H1 (cell line): Measurements from ENCODE around the gene TTC3. TPM values are rescaled to one million over a fixed set of nuclear protein-coding genes. Genes with fewer than 3 reads are reported as not detected.
A peak's percentile ranks its signal among the peaks of the same experiment; 100 is the strongest.

Experiments used
- CTCF ChIA-PET: fragments of 300-600 bp; sonication (Branson Sonifier 250); formaldehyde crosslinking; loops from one replicate; lab custom pipeline; 2021; ENCODE audit not compliant: partially characterized antibody; lab: Charles Lee
- POLR2A ChIA-PET: fragments of 300-600 bp; sonication (Branson Sonifier 250); formaldehyde crosslinking; loops from one replicate; lab custom pipeline; 2021; ENCODE audit warnings: inconsistent platforms; ENCODE audit not compliant: partially characterized antibody; lab: Charles Lee
- DNase-seq, 2 experiments: peaks; one replicate each; pipeline versions ENCODE4 v3.0.0 to v3.0.0-alpha.2; 2010 to 2022; ENCODE audit warnings: low spot score in 2 of 2, low read depth in 1 of 2, mixed read lengths in 1 of 2
- FAIRE-seq: peaks from 2 replicates; lab custom pipeline; 2011; peaks lifted over from hg19 to GRCh38; lab: Jason Lieb, UNC
- H2AFZ ChIP-seq: 2 replicates; pipeline ENCODE4 v1.8.1; 2012; ENCODE audit warnings: low read length, inconsistent platforms
- H2AK5ac ChIP-seq: 2 replicates; pipeline ENCODE4 v1.6.1; 2013; ENCODE audit warnings: low read depth, low read length
- H2BK120ac ChIP-seq: replicated peaks from 2 replicates; pipeline ENCODE3; 2013; ENCODE audit warnings: low read depth, low read length, inconsistent platforms
- H2BK12ac ChIP-seq: 2 replicates; pipeline ENCODE4 v1.6.1; 2013; ENCODE audit warnings: low read depth, low read length
- H2BK15ac ChIP-seq: 2 replicates; pipeline ENCODE4 v1.6.1; 2013; ENCODE audit warnings: low read length
- H2BK20ac ChIP-seq: 2 replicates; pipeline ENCODE4 v1.6.1; 2013; ENCODE audit warnings: low read length
- H2BK5ac ChIP-seq: 2 replicates; pipeline ENCODE4 v1.6.1; 2013; ENCODE audit warnings: low read depth, low read length
- H3K14ac ChIP-seq: 2 replicates; pipeline ENCODE4 v1.6.1; 2013; ENCODE audit warnings: inconsistent platforms; ENCODE audit not compliant: insufficient read length
- H3K18ac ChIP-seq: 2 replicates; pipeline ENCODE4 v1.6.1; 2013; ENCODE audit warnings: low read length; ENCODE audit errors: extremely low read depth
- H3K23ac ChIP-seq: 2 replicates; pipeline ENCODE4 v1.6.1; 2013; ENCODE audit warnings: inconsistent platforms; ENCODE audit not compliant: insufficient read length
- H3K23me2 ChIP-seq: 2 replicates; pipeline ENCODE4 v1.6.1; 2013; ENCODE audit warnings: low read depth, low read length
- H3K27ac ChIP-seq: 2 replicates; pipeline ENCODE4 v1.6.1; 2011; ENCODE audit warnings: low read depth, low read length, inconsistent platforms
- H3K27me3 ChIP-seq, 4 experiments: replicated peaks in 1 of 4; 1 replicate in 1 of 4; 2 replicates in 3 of 4; pipeline versions ENCODE4 v1.6.1 to v1.8.1; 2011 to 2013; ENCODE audit warnings: low read length in 3 of 4, mild to moderate bottlenecking in 3 of 4, inconsistent platforms in 2 of 4, mixed read lengths in 2 of 4, moderate library complexity in 1 of 4; ENCODE audit not compliant: control insufficient read depth in 3 of 4, insufficient read depth in 3 of 4; ENCODE audit errors: extremely low read depth in 1 of 4
- H3K36me3 ChIP-seq, 4 experiments: 2 replicates each; pipeline versions ENCODE4 v1.6.1 to v1.8.1; 2011 to 2013; ENCODE audit warnings: mild to moderate bottlenecking in 4 of 4, low read length in 3 of 4, moderate library complexity in 2 of 4, control low read depth in 1 of 4, inconsistent platforms in 1 of 4; ENCODE audit not compliant: insufficient read depth in 4 of 4, control insufficient read depth in 2 of 4
- H3K4ac ChIP-seq: replicated peaks from 2 replicates; pipeline ENCODE3; 2013; ENCODE audit warnings: low read length, low read depth, mixed read lengths, inconsistent platforms; ENCODE audit not compliant: insufficient read length
- H3K4me1 ChIP-seq, 4 experiments: replicated peaks in 1 of 4; 1 replicate in 1 of 4; 2 replicates in 3 of 4; pipeline versions ENCODE4 v1.6.1 to v1.8.1; 2011 to 2013; ENCODE audit warnings: low read length in 3 of 4, inconsistent platforms in 2 of 4, mixed read lengths in 1 of 4; ENCODE audit not compliant: insufficient read depth in 4 of 4, control insufficient read depth in 3 of 4
- H3K4me2 ChIP-seq, 2 experiments: 2 replicates each; pipeline versions ENCODE4 v1.6.1 to v1.8.1; 2011 to 2013; ENCODE audit warnings: low read depth in 2 of 2, low read length in 2 of 2, control low read depth in 1 of 2, inconsistent platforms in 1 of 2, mild to moderate bottlenecking in 1 of 2; ENCODE audit not compliant: insufficient read depth in 1 of 2
- H3K4me3 ChIP-seq, 4 experiments: fragments of 200-600, 300-600 bp in 1 of 4; sonication (generic), shearing (Covaris generic), sonication (Bioruptor Twin) in 1 of 4; 2 replicates each; pipeline versions ENCODE4 v1.5.1 to v1.8.1; 2011 to 2016; ENCODE audit warnings: low read length in 4 of 4, low read depth in 3 of 4, control low read depth in 2 of 4, inconsistent platforms in 2 of 4, mild to moderate bottlenecking in 2 of 4, mixed read lengths in 1 of 4, moderate library complexity in 1 of 4; ENCODE audit not compliant: insufficient read depth in 2 of 4; ENCODE audit errors: extremely low read depth in 1 of 4
- H3K56ac ChIP-seq: replicated peaks from 2 replicates; pipeline ENCODE3; 2013; ENCODE audit warnings: low read depth, mild to moderate bottlenecking, mixed read lengths, low read length, inconsistent platforms; ENCODE audit not compliant: insufficient read length
- H3K79me1 ChIP-seq: 2 replicates; pipeline ENCODE4 v1.6.1; 2013; ENCODE audit warnings: low read depth, low read length, control low read depth
- H3K79me2 ChIP-seq, 2 experiments: 2 replicates each; pipeline versions ENCODE4 v1.6.1 to v1.8.1; 2012 to 2013; ENCODE audit warnings: low read length in 2 of 2, mild to moderate bottlenecking in 2 of 2, inconsistent platforms in 1 of 2; ENCODE audit not compliant: insufficient read depth in 2 of 2, control insufficient read depth in 1 of 2
- H3K9ac ChIP-seq, 4 experiments: replicated peaks in 1 of 4; 1 replicate in 1 of 4; 2 replicates in 3 of 4; pipeline versions ENCODE4 v1.6.1 to v1.8.1; 2011 to 2013; ENCODE audit warnings: low read depth in 3 of 4, low read length in 3 of 4, control low read depth in 2 of 4, mild to moderate bottlenecking in 2 of 4, moderate library complexity in 2 of 4, inconsistent platforms in 1 of 4; ENCODE audit errors: extremely low read depth in 1 of 4
- H3K9me3 ChIP-seq, 2 experiments: 2 replicates each; pipeline versions ENCODE4 v1.6.1 to v1.8.1; 2012 to 2013; ENCODE audit warnings: mild to moderate bottlenecking in 2 of 2, moderate library complexity in 2 of 2, control low read depth in 1 of 2, inconsistent platforms in 1 of 2, low read depth in 1 of 2, low read length in 1 of 2, mixed read lengths in 1 of 2; ENCODE audit not compliant: insufficient read depth in 2 of 2
- H4K20me1 ChIP-seq, 2 experiments: replicated peaks in 1 of 2; 2 replicates each; pipeline versions ENCODE3 to v1.8.1; 2011 to 2013; ENCODE audit warnings: inconsistent platforms in 2 of 2, low read length in 2 of 2, mild to moderate bottlenecking in 1 of 2; ENCODE audit not compliant: insufficient read depth in 2 of 2, control insufficient read depth in 1 of 2
- H4K5ac ChIP-seq: 2 replicates; pipeline ENCODE4 v1.6.1; 2013; ENCODE audit warnings: low read length, low read depth, mixed read lengths, inconsistent platforms; ENCODE audit not compliant: insufficient read length
- H4K8ac ChIP-seq: 2 replicates; pipeline ENCODE4 v1.8.0; 2013; ENCODE audit warnings: mild to moderate bottlenecking, moderate library complexity, low read length, inconsistent platforms; ENCODE audit not compliant: insufficient read depth; ENCODE audit errors: extremely low read depth
- H4K91ac ChIP-seq: replicated peaks from 2 replicates; pipeline ENCODE3; 2013; ENCODE audit warnings: low read length, mixed read lengths, inconsistent platforms; ENCODE audit not compliant: insufficient read length
- BACH1 ChIP-seq: IDR thresholded peaks from 2 replicates; pipeline ENCODE4 v1.6.1; 2012; ENCODE audit warnings: low read length, improper control_type of control experiment
- BRCA1 ChIP-seq: IDR thresholded peaks from 2 replicates; pipeline ENCODE4 v1.6.1; 2012; ENCODE audit warnings: low read depth, low read length, improper control_type of control experiment
- CBX8 ChIP-seq: fragments of 300-800, 300-1000 bp; sonication (generic); IDR thresholded peaks from 2 replicates; pipeline ENCODE4 v1.7.1; 2016; ENCODE audit warnings: low read depth, low read length, borderline replicate concordance
- CREB1 ChIP-seq: IDR thresholded peaks from 2 replicates; pipeline ENCODE4 v1.6.1; 2012; ENCODE audit warnings: inconsistent platforms
- E2F6 ChIP-seq: IDR thresholded peaks from 2 replicates; pipeline ENCODE4 v1.6.1; 2012; ENCODE audit warnings: inconsistent platforms
- MAFK ChIP-seq: IDR thresholded peaks from 2 replicates; pipeline ENCODE4 v1.6.1; 2012; ENCODE audit warnings: low read depth, mild to moderate bottlenecking, improper control_type of control experiment, low read length
- SAP30 ChIP-seq: fragments of 300-600 bp; sonication (generic); IDR thresholded peaks from 2 replicates; pipeline ENCODE4 v1.7.1; 2012; ENCODE audit warnings: low read length, moderate library complexity, mild to moderate bottlenecking, inconsistent platforms; ENCODE audit not compliant: insufficient read depth, insufficient replicate concordance
- WGBS, 2 experiments: shearing (Covaris generic) in 1 of 2; methylation state at CpG; one replicate each; pipeline versions ENCODE4 v1.1.6 to v1.1.7; 2013 to 2015; ENCODE audit warnings: low lambda C conversion rate in 2 of 2, mixed read lengths in 2 of 2, inconsistent platforms in 1 of 2, low coverage in 1 of 2, missing lambda C conversion rate in 1 of 2; ENCODE audit not compliant: insufficient replicate concordance in 2 of 2, insufficient coverage in 1 of 2, insufficient read length in 1 of 2; ENCODE audit errors: extremely low coverage in 1 of 2, missing lambda C conversion rate in 1 of 2; 5-methylcytosine and 5-hydroxymethylcytosine counted together
- polyA plus RNA-seq, 7 experiments: library from polyadenylated mRNA; depleted of rRNA in 3 of 7; stranded (reverse) in 5 of 7; unstranded in 2 of 7; fragments of >200 nt in 5 of 7; fragments of 200-250 nt in 2 of 7; gene quantifications; 1 replicate in 5 of 7; 2 replicates in 1 of 7; 4 replicates in 1 of 7; pipeline versions ENCODE4 v1.2.1 to v1.2.3, GENCODE V29; 2011 to 2013; ENCODE audit warnings: missing spikeins in 2 of 7, mixed read lengths in 2 of 7
- total RNA-seq: library from RNA; stranded (reverse); fragmentation: NEBNext Ultra II Directional; extraction: Animal tissue kit (Norgen Biotek cat#: 25700); gene quantifications from 2 replicates; pipeline ENCODE4 v1.2.1, GENCODE V29; 2021

TTC3 gene
- total and polyA plus RNA-seq, 2 of the 8 experiments (the other 6 are each of a cell fraction or from before 2014, with no cell fraction given): 11.0 to 36.2 TPM

GRCh38 chr21:37073417-37074196 is 553 bp downstream of the TTC3 start:
- H3K56ac ChIP-seq: peak overlapping the region; percentile 62
- POLR2A ChIA-PET: no interaction called here
- H3K27me3 ChIP-seq: peaks cover 3 to 22% (median 17%) of the 10 kb centered on the region in 4 experiments; a peak in 6 of 7 replicates
- peaks cover 3 to 7% of the 10 kb centered on the region in 2 experiments for H4K20me1 ChIP-seq
- H2BK120ac ChIP-seq: no peak overlapping the region
- H3K23ac ChIP-seq: peak overlapping the region; percentile 70
- peak overlapping the region; percentile 33; the same call in 1 of the 2 replicates for H2AK5ac ChIP-seq
- peak overlapping the region; percentile 67 for H3K14ac ChIP-seq
- peak overlapping the region; percentile 25 for H4K5ac ChIP-seq
- peaks cover 0 to 33% of the 10 kb centered on the region in 2 experiments; a peak in 2 of 4 replicates for H3K79me2 ChIP-seq
- H3K4ac ChIP-seq: peak overlapping the region; percentile 83
- no peak for FAIRE-seq
- WGBS, 2 experiments: 1% methylated on average over 57 of the region's 70 CpGs; no CpG with 5 or more reads in 1 of the 2 experiments
- CTCF ChIA-PET: no interaction called here
- peak overlapping the region; percentile 31; the same call in 1 of the 2 replicates for H2BK15ac ChIP-seq
- no peak overlapping the region; the same call in 1 of the 2 replicates for H2BK5ac ChIP-seq
- no peaks in the 10 kb centered on the region; a peak in 1 of 8 replicates for H3K36me3 ChIP-seq
- peak overlapping the region; percentile 82 for H4K8ac ChIP-seq
- H3K4me3 ChIP-seq: peak overlapping the region; percentile 35 to 70 (median 60)
- H3K9me3 ChIP-seq: no peaks in the 10 kb centered on the region
- no peak overlapping the region for H2BK20ac ChIP-seq
- H3K4me1 ChIP-seq: peaks cover 3 to 11% (median 8%) of the 10 kb centered on the region in 4 experiments
- no peak overlapping the region for H2BK12ac ChIP-seq
- no peak overlapping the region for H3K27ac ChIP-seq
- H4K91ac ChIP-seq: peak overlapping the region; percentile 62
- H3K4me2 ChIP-seq: peak overlapping the region; percentile 79 to 99
- peak overlapping the region; percentile 6 to 45 (median 26); a peak in 5 of 7 replicates for H3K9ac ChIP-seq
- DNase-seq: peak in 1 of 2 experiments; percentile 56
- H3K18ac ChIP-seq: peak overlapping the region; percentile 38; the same call in 1 of the 2 replicates
- H2AFZ ChIP-seq: peak overlapping the region; percentile 36; the same call in 1 of the 2 replicates
- peaks cover 5% of the 10 kb centered on the region; the same call in 1 of the 2 replicates for H3K79me1 ChIP-seq
- H3K23me2 ChIP-seq: peaks cover 12% of the 10 kb centered on the region
- TF ChIP-seq BACH1 (peak; percentile 45), SAP30 (no peak), E2F6 (peak; percentile 19; the same call in 1 of the 2 replicates), CREB1 (no peak), CBX8 (peak; percentile 36; the same call in 1 of the 2 replicates), BRCA1 (no peak), MAFK (no peak)
